Eye (tissue), 1 donor: ENCODE measurements around the gene DEPP1.
A peak's percentile ranks its signal among the peaks of the same experiment; 100 is the strongest.

Source experiments
- DNase-seq: peaks from one replicate; pipeline ENCODE4 v3.0.0-alpha.2; 2015

The DEPP1 gene

DNA sequence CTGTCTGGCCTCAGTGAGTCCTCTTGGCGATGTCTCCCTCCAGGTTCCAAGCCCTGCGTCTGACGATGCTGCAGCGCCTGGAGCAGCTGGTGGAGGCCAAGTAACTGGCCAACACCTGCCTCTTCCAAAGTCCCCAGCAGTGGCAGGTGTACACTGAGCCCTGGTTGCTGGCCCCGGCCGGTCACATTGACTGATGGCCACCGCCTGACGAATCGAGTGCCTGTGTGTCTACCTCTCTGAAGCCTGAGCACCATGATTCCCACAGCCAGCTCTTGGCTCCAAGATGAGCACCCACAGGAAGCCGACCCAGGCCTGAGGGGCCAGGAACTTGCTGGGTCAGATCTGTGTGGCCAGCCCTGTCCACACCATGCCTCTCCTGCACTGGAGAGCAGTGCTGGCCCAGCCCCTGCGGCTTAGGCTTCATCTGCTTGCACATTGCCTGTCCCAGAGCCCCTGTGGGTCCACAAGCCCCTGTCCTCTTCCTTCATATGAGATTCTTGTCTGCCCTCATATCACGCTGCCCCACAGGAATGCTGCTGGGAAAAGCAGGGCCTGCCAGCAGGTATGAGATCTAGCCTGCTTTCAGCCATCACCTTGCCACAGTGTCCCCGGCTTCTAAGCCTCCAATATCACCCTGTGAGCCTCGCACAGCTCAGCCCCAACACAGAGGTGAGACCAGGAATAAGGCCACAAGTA lies 14.8 kb upstream of the DEPP1 start:
- DNase-seq: no peak

DNA sequence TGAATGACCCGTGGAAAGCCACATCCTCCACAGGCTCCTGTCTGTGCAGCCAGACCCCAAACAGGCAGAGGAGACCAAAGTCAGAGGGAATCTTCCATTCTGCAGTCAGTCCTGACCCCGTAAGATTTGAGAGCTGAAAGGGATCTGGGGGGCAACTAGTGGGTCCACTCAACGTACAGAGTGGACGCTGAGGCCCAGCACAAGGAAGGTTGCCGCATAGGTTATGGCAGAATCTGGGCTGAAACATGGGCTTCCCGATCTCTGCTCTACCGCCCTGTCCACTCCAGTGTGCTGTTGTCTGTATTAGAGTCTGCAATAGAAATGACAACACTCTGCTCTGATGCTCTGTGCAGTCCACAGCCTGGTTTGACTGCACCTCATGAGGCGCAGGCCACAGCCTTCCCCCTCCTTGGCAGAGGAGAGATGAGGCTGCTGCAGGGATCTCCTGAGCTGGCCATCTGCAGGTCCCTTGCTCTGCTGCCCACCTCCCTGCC lies 14.2 kb upstream of the DEPP1 start:
- no peak for DNase-seq

- no peak for DNase-seq
These were observed 13.6 kb upstream of the DEPP1 start for GRCh38 chr10:44992070-44992731.

- no peak for DNase-seq
These were observed 13.0 kb upstream of the DEPP1 start for GRCh38 chr10:44991571-44991970.

GRCh38 chr10:44990965-44991364 lies 12.4 kb upstream of the DEPP1 start:
- DNase-seq: no peak

- peak; percentile 61 for DNase-seq
These were observed 11.7 kb upstream of the DEPP1 start for GRCh38 chr10:44990302-44990655.

- DNase-seq: no peak
These were observed 11.1 kb upstream of the DEPP1 start for GRCh38 chr10:44989597-44990301.

- DNase-seq: no peak
These were observed 10.5 kb upstream of the DEPP1 start for GRCh38 chr10:44988957-44989585.

GRCh38 chr10:44986670-44987069 lies 8.1 kb upstream of the DEPP1 start:
- DNase-seq: no peak

GRCh38 chr10:44986179-44986578 lies 7.6 kb upstream of the DEPP1 start:
- no peak for DNase-seq

DNA sequence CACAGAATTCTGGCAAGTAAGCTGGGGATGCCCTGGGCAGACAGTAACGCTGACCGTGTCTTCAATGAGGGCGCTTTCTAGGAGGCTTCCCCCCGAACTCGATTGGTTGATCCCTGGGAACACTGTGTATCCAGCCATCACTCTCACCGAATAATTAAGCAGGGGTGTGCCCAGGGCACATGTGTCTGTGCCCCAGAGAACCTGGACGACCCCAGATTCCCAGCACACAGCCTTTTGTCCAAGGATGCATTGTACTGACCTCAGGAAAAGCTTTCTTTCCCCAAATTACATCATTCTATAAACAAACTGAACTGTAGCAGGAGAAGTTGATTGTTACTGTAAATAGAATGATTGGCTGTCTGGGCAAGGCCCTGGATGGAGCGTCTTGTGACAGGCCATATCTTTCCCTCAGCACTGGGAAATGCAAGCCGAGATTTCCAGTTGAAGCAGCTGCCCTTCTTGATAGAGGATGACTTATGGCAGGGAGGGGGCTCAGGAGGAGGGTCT lies 6.6 kb upstream of the DEPP1 start:
- no peak for DNase-seq

DNA sequence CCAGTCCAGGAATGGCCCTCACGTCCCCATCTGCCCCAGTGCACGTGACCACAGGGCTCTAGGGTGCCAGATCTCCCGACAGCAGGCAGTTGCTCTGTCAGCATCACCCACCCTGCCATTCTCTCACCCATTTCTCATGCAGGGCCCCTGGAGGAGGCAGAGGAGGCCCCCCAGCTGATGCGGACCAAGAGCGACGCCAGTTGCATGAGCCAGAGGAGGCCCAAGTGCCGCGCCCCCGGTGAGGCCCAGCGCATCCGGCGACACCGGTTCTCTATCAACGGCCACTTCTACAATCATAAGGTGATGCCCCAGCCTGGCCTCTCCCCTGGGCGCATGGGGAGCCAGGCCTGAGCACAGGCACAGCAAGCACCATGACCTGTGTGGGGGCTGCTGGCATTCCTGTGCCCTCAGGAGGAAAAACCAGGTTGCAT lies 6.1 kb upstream of the DEPP1 start:
- DNase-seq: no peak

- no peak for DNase-seq
These were observed 5.3 kb upstream of the DEPP1 start for GRCh38 chr10:44983895-44984278.

DNA sequence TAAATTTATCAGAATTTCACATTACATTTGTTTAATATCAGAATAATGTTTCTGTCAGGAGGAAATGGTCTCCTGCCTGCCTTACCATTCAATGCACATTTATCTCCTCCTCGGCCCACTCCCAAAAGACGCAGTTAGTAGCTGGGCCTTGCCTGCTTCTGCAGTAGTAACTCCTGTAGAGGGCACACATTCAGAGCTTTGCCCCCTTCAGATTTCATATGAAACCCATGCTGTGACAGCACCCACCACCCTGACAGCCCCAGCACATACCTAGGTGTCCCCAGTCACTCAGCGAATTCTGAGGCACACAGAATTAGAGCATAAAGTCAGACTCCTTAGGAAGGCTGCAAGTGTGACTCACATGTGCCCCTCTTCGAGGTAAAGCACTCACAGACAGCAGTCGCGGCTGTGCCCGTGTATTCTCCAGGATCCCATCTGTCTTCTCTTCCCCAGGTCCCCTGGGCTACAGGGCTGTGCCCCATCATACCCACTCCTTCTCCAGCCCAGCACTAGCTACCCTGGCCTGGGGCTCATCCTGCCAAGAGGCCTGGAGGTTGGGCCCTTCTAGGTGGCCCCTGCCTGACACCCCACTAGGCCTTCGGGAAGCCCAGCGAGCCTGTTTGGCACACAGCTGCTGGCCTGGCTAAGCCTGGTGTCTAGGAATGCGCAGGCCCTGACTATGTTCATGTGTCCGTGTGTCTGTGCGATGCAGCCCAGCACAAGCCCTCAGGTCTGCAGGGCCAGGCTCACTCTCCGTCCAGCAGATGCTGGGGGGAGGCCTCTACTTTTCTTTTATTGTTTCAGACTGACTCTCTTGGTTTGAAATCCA lies 4.7 kb upstream of the DEPP1 start:
- no peak for DNase-seq

DNA sequence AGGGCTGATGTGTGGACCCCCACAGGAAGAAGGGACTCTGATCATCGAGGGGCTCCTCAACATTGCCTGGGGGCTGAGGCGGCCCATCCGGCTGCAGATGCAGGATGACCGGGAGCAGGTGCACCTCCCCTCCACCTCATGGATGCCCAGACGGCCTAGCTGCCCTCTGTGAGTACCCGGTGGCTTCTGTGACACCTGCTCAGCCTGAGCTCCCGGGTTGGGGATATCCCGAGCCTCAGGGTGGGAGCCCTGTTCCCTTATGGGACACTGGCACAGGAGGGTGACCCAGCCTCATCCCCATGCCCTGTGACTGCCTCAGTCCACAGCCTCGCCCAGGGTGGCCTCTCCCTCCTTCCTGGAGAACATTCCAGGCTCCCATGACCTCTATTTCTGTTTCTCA lies 3.9 kb upstream of the DEPP1 start:
- DNase-seq: no peak

- DNase-seq: no peak
These were observed 3.5 kb upstream of the DEPP1 start for GRCh38 chr10:44982114-44982460.

GRCh38 chr10:44981172-44982113 lies 2.8 kb upstream of the DEPP1 start:
- no peak for DNase-seq

- no peak for DNase-seq
These were observed 1.9 kb upstream of the DEPP1 start for GRCh38 chr10:44980309-44981171.

- no peak for DNase-seq
These were observed 927 bp upstream of the DEPP1 start for GRCh38 chr10:44979281-44980191.
